WTC11 (cell line): ENCODE measurements around the gene FNDC1.

ENCODE experiments used
- CTCF ChIP-seq: fragments of 200-600 bp; IDR thresholded peaks from 2 replicates; pipeline ENCODE4 v1.8.0; 2022; ENCODE audit warnings: antibody characterized with exemption
- ELF4 ChIP-seq: sonication (generic); formaldehyde crosslinking; IDR thresholded peaks from 2 replicates; pipeline ENCODE4 v1.8.1; 2022; ENCODE audit warnings: low read depth, mild to moderate bottlenecking, moderate library complexity, missing genetic modification reagents
- EMX1 ChIP-seq: fragments of 250-450 bp; sonication (Bioruptor Pico); IDR thresholded peaks from 2 replicates; pipeline ENCODE4 v1.8.0; 2021; ENCODE audit warnings: mild to moderate bottlenecking
- FOXJ3 ChIP-seq: sonication (generic); formaldehyde crosslinking; IDR thresholded peaks from 2 replicates; pipeline ENCODE4 v1.9.0; 2021; ENCODE audit warnings: missing genetic modification reagents, mild to moderate bottlenecking, borderline replicate concordance
- SP1 ChIP-seq: sonication (generic); formaldehyde crosslinking; conservative IDR thresholded peaks from 2 replicates; pipeline ENCODE4 v1.8.1; 2022; ENCODE audit warnings: missing genetic modification reagents
- TCF7 ChIP-seq: sonication (generic); formaldehyde crosslinking; IDR thresholded peaks from 2 replicates; pipeline ENCODE4 v1.8.0; 2022; ENCODE audit warnings: mild to moderate bottlenecking, low read depth, missing genetic modification reagents, moderate library complexity
- TEAD4 ChIP-seq: sonication (generic); formaldehyde crosslinking; IDR thresholded peaks from 2 replicates; pipeline ENCODE4 v1.8.0; 2022; ENCODE audit warnings: mild to moderate bottlenecking, missing genetic modification reagents
- TF ChIP-seq, protein P1 (sequence below): sonication (generic); formaldehyde crosslinking; IDR thresholded peaks from 2 replicates; pipeline ENCODE4 v1.8.1; 2023; ENCODE audit warnings: mild to moderate bottlenecking, moderate library complexity, missing genetic modification reagents

DNA sequence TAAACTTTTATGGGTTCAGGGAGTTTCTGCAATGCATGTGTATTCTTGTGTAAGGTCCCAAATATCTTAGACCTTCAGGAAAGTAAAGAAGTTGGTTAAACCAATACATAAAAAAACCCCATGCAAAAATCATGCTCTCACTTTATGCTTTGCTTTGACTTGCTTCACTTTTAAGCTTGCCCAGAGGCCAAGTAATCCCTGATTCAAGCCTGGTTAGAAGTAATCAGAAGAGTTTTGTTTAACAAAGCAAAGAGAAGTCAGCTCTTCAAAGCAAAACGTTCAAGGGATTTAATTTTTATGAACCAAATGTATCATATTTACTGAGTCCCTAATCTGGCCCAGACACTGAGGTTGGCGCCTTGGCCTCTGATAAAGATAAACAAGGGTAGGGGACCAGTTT lies 26.7 kb upstream of the FNDC1 start:
- TF ChIP-seq EMX1 (no peak), CTCF (no peak), FOXJ3 (CRISPR knock-in tag) (no peak), SP1 (no peak), TEAD4 (CRISPR knock-in tag) (no peak), TCF7 (CRISPR knock-in tag) (no peak), ELF4 (CRISPR knock-in tag) (no peak)
- TF ChIP-seq, protein P1, sequence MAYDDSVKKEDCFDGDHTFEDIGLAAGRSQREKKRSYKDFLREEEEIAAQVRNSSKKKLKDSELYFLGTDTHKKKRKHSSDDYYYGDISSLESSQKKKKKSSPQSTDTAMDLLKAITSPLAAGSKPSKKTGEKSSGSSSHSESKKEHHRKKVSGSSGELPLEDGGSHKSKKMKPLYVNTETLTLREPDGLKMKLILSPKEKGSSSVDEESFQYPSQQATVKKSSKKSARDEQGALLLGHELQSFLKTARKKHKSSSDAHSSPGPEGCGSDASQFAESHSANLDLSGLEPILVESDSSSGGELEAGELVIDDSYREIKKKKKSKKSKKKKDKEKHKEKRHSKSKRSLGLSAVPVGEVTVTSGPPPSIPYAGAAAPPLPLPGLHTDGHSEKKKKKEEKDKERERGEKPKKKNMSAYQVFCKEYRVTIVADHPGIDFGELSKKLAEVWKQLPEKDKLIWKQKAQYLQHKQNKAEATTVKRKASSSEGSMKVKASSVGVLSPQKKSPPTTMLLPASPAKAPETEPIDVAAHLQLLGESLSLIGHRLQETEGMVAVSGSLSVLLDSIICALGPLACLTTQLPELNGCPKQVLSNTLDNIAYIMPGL = no peak
